ENCODE data around the gene KIAA2012. TPM values are rescaled to one million over a fixed set of nuclear protein-coding genes. Genes with fewer than 3 reads are reported as not detected.

Gene KIAA2012
- total RNA-seq, 1 experiment from 2014 or later, result not detected

GRCh38 chr2:202043475-202043874 is 29.6 kb upstream of the KIAA2012 start:
- Histone ChIP-seq H3K4me3 (ENCODE audit: low read depth, low read length, poor library complexity, severe bottlenecking) (no peak overlapping the region), H3K27ac (ENCODE audit: low read depth, low read length, poor library complexity, severe bottlenecking) (no peak overlapping the region), H3K27me3 (replicated peaks; ENCODE audit: insufficient read depth, low read depth, low read length, poor library complexity) (no peaks in the 10 kb centered on the region), H3K36me3 (ENCODE audit: insufficient read depth, low read length, poor library complexity, severe bottlenecking) (no peaks in the 10 kb centered on the region), H3K9me3 (ENCODE audit: low read depth, low read length, poor library complexity, severe bottlenecking) (no peaks in the 10 kb centered on the region), H3K4me1 (ENCODE audit: insufficient read depth, low read length, poor library complexity, severe bottlenecking) (peaks cover 16% of the 10 kb centered on the region)
- BruUV-seq (replicated peaks), result no TSS peak
- TF ChIP-seq EZH2 (IDR thresholded peaks at IDR 0.05; ENCODE audit: borderline replicate concordance, low read depth, low read length, poor library complexity, severe bottlenecking), result no peak
- no peak for TF ChIP-seq CTCF (conservative IDR thresholded peaks at IDR 0.05; ENCODE audit: low read depth, low read length)
- intact Hi-C loops (cut with micrococcal nuclease; ENCODE audit: unreplicated experiment), result no loop called here
- ChIA-PET CTCF (no interaction called here), POLR2A (ENCODE audit: low non-redundant PET) (no interaction called here)
- no peak for DNase-seq (ENCODE audit: low spot score)

- no TSS peak for BruUV-seq (replicated peaks)
- Histone ChIP-seq H3K9me3 (ENCODE audit: low read depth, low read length, poor library complexity, severe bottlenecking) (no peaks in the 10 kb centered on the region), H3K4me1 (ENCODE audit: insufficient read depth, low read length, poor library complexity, severe bottlenecking) (peaks cover 6% of the 10 kb centered on the region), H3K27ac (ENCODE audit: low read depth, low read length, poor library complexity, severe bottlenecking) (no peak overlapping the region), H3K36me3 (ENCODE audit: insufficient read depth, low read length, poor library complexity, severe bottlenecking) (no peaks in the 10 kb centered on the region), H3K27me3 (replicated peaks; ENCODE audit: insufficient read depth, low read depth, low read length, poor library complexity) (no peaks in the 10 kb centered on the region), H3K4me3 (ENCODE audit: low read depth, low read length, poor library complexity, severe bottlenecking) (no peak overlapping the region)
- DNase-seq (ENCODE audit: low spot score), result no peak
- intact Hi-C loops (cut with micrococcal nuclease; ENCODE audit: unreplicated experiment), result no loop called here
- ChIA-PET CTCF (no interaction called here), POLR2A (ENCODE audit: low non-redundant PET) (no interaction called here)
- TF ChIP-seq EZH2 (IDR thresholded peaks at IDR 0.05; ENCODE audit: borderline replicate concordance, low read depth, low read length, poor library complexity, severe bottlenecking), result no peak
- no peak for TF ChIP-seq CTCF (conservative IDR thresholded peaks at IDR 0.05; ENCODE audit: low read depth, low read length)
These were observed 28.3 kb upstream of the KIAA2012 start for GRCh38 chr2:202044777-202045176.

- Histone ChIP-seq H3K9me3 (ENCODE audit: low read depth, low read length, poor library complexity, severe bottlenecking) (no peaks in the 10 kb centered on the region), H3K36me3 (ENCODE audit: insufficient read depth, low read length, poor library complexity, severe bottlenecking) (no peaks in the 10 kb centered on the region), H3K4me3 (ENCODE audit: low read depth, low read length, poor library complexity, severe bottlenecking) (no peak overlapping the region), H3K27me3 (replicated peaks; ENCODE audit: insufficient read depth, low read depth, low read length, poor library complexity) (no peaks in the 10 kb centered on the region), H3K27ac (ENCODE audit: low read depth, low read length, poor library complexity, severe bottlenecking) (no peak overlapping the region), H3K4me1 (ENCODE audit: insufficient read depth, low read length, poor library complexity, severe bottlenecking) (peaks cover 18% of the 10 kb centered on the region)
- no TSS peak for BruUV-seq (replicated peaks)
- POLR2A ChIA-PET (ENCODE audit: low non-redundant PET), result no interaction called here
- DNase-seq (ENCODE audit: low spot score), result peak; percentile 42
- intact Hi-C loops (cut with micrococcal nuclease; ENCODE audit: unreplicated experiment), result no loop called here
- TF ChIP-seq CTCF (conservative IDR thresholded peaks at IDR 0.05; ENCODE audit: low read depth, low read length) (no peak), EZH2 (IDR thresholded peaks at IDR 0.05; ENCODE audit: borderline replicate concordance, low read depth, low read length, poor library complexity, severe bottlenecking) (no peak)
- CTCF ChIA-PET, result no interaction called here
These were observed 26.5 kb upstream of the KIAA2012 start for GRCh38 chr2:202046572-202046971.

All from A673 (cell line).